ENCODE results near the gene DPYSL3. TPM values are rescaled to one million over a fixed set of nuclear protein-coding genes. Genes with fewer than 3 reads are reported as not detected.

DPYSL3 gene
- total RNA-seq, 2 donors from 2014 or later, result 6.5 to 10.5 TPM

GRCh38 chr5:147359581-147359980 lies 150.3 kb downstream of the DPYSL3 start:
- no peaks in the 10 kb centered on the region for H3K27me3 ChIP-seq
- intact Hi-C loops (cut with DNase I), result no loop called here
- WGBS, 2 donors, result 89 to 91% methylated on average over 2 of the region's 2 CpGs
- H3K27ac ChIP-seq, result no peak overlapping the region
- ATAC-seq, result no peak
- no peak for DNase-seq
- H3K4me1 ChIP-seq, result peaks cover 10% of the 10 kb centered on the region
- TF ChIP-seq CTCF (IDR thresholded peaks at IDR 0.05) (no peak), POLR2A (IDR thresholded peaks at IDR 0.05) (no peak)
- no peaks in the 10 kb centered on the region for H3K9me3 ChIP-seq
- H3K36me3 ChIP-seq (replicated peaks in 1 of 2; ENCODE audit: insufficient read depth in 1 of 2, low read depth in 2 of 2), result no peaks in the 10 kb centered on the region
- no peak overlapping the region for H3K4me3 ChIP-seq

GRCh38 chr5:147359101-147359500 lies 150.8 kb downstream of the DPYSL3 start:
- TF ChIP-seq POLR2A (IDR thresholded peaks at IDR 0.05), result no peak
- TF ChIP-seq CTCF (IDR thresholded peaks at IDR 0.05), result no peak
- ATAC-seq (no peak), DNase-seq (no peak)
- no peaks in the 10 kb centered on the region for H3K36me3 ChIP-seq (replicated peaks in 1 of 2; ENCODE audit: insufficient read depth in 1 of 2, low read depth in 2 of 2)
- no peak overlapping the region for H3K4me3 ChIP-seq
- no peak overlapping the region for H3K27ac ChIP-seq
- H3K4me1 ChIP-seq, result peaks cover 10% of the 10 kb centered on the region
- 48 to 61% methylated on average over 1 of the region's 1 CpG for WGBS, 2 donors
- no peaks in the 10 kb centered on the region for H3K9me3 ChIP-seq
- H3K27me3 ChIP-seq, result no peaks in the 10 kb centered on the region
- intact Hi-C loops (cut with DNase I), result no loop called here

- no peaks in the 10 kb centered on the region for H3K9me3 ChIP-seq
- DNase-seq, result no peak
- TF ChIP-seq POLR2A (IDR thresholded peaks at IDR 0.05), result no peak
- TF ChIP-seq CTCF (IDR thresholded peaks at IDR 0.05), result no peak
- 53 to 71% methylated on average over 2 of the region's 2 CpGs for WGBS, 2 donors
- H3K36me3 ChIP-seq (replicated peaks in 1 of 2; ENCODE audit: insufficient read depth in 1 of 2, low read depth in 2 of 2), result no peaks in the 10 kb centered on the region
- intact Hi-C loops (cut with DNase I), result no loop called here
- no peak overlapping the region for H3K4me3 ChIP-seq
- ATAC-seq, result no peak
- H3K27me3 ChIP-seq, result no peaks in the 10 kb centered on the region
- no peak overlapping the region for H3K27ac ChIP-seq
- no peaks in the 10 kb centered on the region for H3K4me1 ChIP-seq
These were observed 160.6 kb downstream of the DPYSL3 start for GRCh38 chr5:147349241-147349640.

GRCh38 chr5:147348451-147348850 lies 161.4 kb downstream of the DPYSL3 start:
- TF ChIP-seq CTCF (IDR thresholded peaks at IDR 0.05) (no peak), POLR2A (IDR thresholded peaks at IDR 0.05) (no peak)
- no peak overlapping the region for H3K4me3 ChIP-seq
- no peak overlapping the region for H3K27ac ChIP-seq
- ATAC-seq (no peak), DNase-seq (no peak)
- no peaks in the 10 kb centered on the region for H3K27me3 ChIP-seq
- intact Hi-C loops (cut with DNase I), result no loop called here
- WGBS, 2 donors, result 90 to 93% methylated on average over 5 of the region's 5 CpGs
- H3K36me3 ChIP-seq (replicated peaks in 1 of 2; ENCODE audit: insufficient read depth in 1 of 2, low read depth in 2 of 2), result no peaks in the 10 kb centered on the region
- no peaks in the 10 kb centered on the region for H3K4me1 ChIP-seq
- H3K9me3 ChIP-seq, result no peaks in the 10 kb centered on the region

GRCh38 chr5:147348046-147348445 lies 161.8 kb downstream of the DPYSL3 start:
- Histone ChIP-seq H3K9me3 (no peaks in the 10 kb centered on the region), H3K27me3 (no peaks in the 10 kb centered on the region), H3K4me1 (no peaks in the 10 kb centered on the region), H3K27ac (no peak overlapping the region), H3K36me3 (replicated peaks in 1 of 2; ENCODE audit: insufficient read depth in 1 of 2, low read depth in 2 of 2) (no peaks in the 10 kb centered on the region), H3K4me3 (no peak overlapping the region)
- 88 to 91% methylated on average over 2 of the region's 2 CpGs for WGBS, 2 donors
- TF ChIP-seq POLR2A (IDR thresholded peaks at IDR 0.05) (no peak), CTCF (IDR thresholded peaks at IDR 0.05) (no peak)
- intact Hi-C loops (cut with DNase I), result no loop called here
- DNase-seq, result no peak
- ATAC-seq, result no peak

Data from body of pancreas (tissue), 4 donors.